ENCODE data around the gene AOPEP.

The AOPEP gene

DNA sequence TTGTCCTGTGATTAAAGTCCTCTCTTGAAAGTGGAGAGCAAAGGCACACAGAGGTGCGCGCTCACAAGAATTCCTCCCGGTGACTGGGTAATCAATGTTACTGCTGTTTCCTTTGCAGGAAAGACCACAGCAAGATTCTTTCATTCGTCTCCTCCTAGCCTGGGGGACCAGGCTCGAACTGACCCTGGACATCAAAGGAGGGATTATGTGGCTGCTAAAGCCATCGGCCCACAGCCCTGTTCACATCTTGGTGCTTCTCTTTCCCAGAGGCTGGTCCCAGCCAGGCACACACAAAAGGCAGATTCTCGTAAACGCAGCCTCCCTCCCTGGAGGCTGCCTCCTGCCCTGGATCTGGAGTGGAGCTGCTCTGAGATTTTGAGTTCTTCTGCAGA, 360.1 kb downstream of the AOPEP start:
- H3K36me3 ChIP-seq (ENCODE audit: control insufficient read depth, insufficient read depth, low read length), result no peaks in the 10 kb centered on the region
- H3K9me3 ChIP-seq (ENCODE audit: control insufficient read depth, low read length), result no peaks in the 10 kb centered on the region
- H3K4me3 ChIP-seq (ENCODE audit: low read depth, low read length), result no peak overlapping the region
- H3K4me1 ChIP-seq, result peaks cover 8% of the 10 kb centered on the region
- H3K27ac ChIP-seq, result no peak overlapping the region
- no peak overlapping the region for H3K4me2 ChIP-seq (ENCODE audit: low read length)
- TF ChIP-seq CTCF (IDR thresholded peaks at IDR 0.05), result no peak
- H3K79me2 ChIP-seq, result peaks cover 2% of the 10 kb centered on the region
- H2AFZ ChIP-seq, result no peak overlapping the region
- no peaks in the 10 kb centered on the region for H3K27me3 ChIP-seq (ENCODE audit: control insufficient read depth, insufficient read depth, low read length)
- no peak overlapping the region for H3K9ac ChIP-seq

DNA sequence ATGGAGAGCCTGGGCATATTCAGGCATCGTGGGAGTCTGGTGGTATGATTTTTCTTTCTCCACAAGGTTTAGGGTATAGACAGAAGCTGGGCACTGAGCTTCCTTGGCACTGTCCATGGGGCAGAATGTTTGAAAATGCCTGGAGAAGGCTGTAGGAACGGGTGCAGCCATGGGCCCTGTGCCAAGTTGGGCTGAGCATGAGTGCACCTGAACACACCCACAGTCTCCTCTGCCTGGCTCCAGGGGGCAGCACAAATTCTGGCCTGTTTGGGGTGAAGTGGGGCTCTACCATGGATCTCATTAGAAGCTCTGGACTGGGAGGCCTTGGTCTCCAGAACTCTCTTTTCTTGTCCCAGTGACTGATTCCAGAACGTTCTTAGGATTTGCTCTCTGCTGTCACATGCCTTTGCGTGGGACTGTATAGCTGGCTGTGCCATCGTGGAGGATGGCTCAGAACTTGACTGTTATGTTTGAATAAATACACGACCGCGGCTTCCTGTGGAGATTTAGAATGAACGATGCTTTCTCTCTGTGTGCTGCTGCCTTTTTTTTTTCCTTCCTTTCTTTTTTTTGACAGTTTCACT, 361.3 kb downstream of the AOPEP start:
- Histone ChIP-seq H3K9ac (no peak overlapping the region), H3K36me3 (ENCODE audit: control insufficient read depth, insufficient read depth, low read length) (no peaks in the 10 kb centered on the region), H3K4me1 (peaks cover 12% of the 10 kb centered on the region)

GRCh38 chr9:95088421-95089161, 362.1 kb downstream of the AOPEP start:
- Histone ChIP-seq H3K27ac (no peak overlapping the region), H3K4me1 (peaks cover 12% of the 10 kb centered on the region)

More for the DNA sequence above, 361.3 kb downstream of the AOPEP start:
- no peak overlapping the region for H2AFZ ChIP-seq
- no peak overlapping the region for H3K27ac ChIP-seq
- H3K27me3 ChIP-seq (ENCODE audit: control insufficient read depth, insufficient read depth, low read length), result no peaks in the 10 kb centered on the region
- peak overlapping the region; percentile 41 for H3K4me2 ChIP-seq (ENCODE audit: low read length)
- TF ChIP-seq CTCF (IDR thresholded peaks at IDR 0.05), result no peak
- H3K4me3 ChIP-seq (ENCODE audit: low read depth, low read length), result peak overlapping the region; percentile 11
- H3K9me3 ChIP-seq (ENCODE audit: control insufficient read depth, low read length), result no peaks in the 10 kb centered on the region
- H3K79me2 ChIP-seq, result no peaks in the 10 kb centered on the region

GRCh38 chr9:95089257-95090022, 362.9 kb downstream of the AOPEP start:
- peaks cover 12% of the 10 kb centered on the region for H3K4me1 ChIP-seq
- H3K36me3 ChIP-seq (ENCODE audit: control insufficient read depth, insufficient read depth, low read length), result no peaks in the 10 kb centered on the region
- H3K27me3 ChIP-seq (ENCODE audit: control insufficient read depth, insufficient read depth, low read length), result no peaks in the 10 kb centered on the region
- H3K9me3 ChIP-seq (ENCODE audit: control insufficient read depth, low read length), result no peaks in the 10 kb centered on the region
- no peaks in the 10 kb centered on the region for H3K79me2 ChIP-seq
- H3K4me3 ChIP-seq (ENCODE audit: low read depth, low read length), result no peak overlapping the region
- H3K9ac ChIP-seq, result no peak overlapping the region
- H3K27ac ChIP-seq, result no peak overlapping the region
- peak overlapping the region; percentile 43 for H3K4me2 ChIP-seq (ENCODE audit: low read length)
- no peak for TF ChIP-seq CTCF (IDR thresholded peaks at IDR 0.05)
- no peak overlapping the region for H2AFZ ChIP-seq

More at GRCh38 chr9:95088421-95089161, 362.1 kb downstream of the AOPEP start:
- no peaks in the 10 kb centered on the region for H3K36me3 ChIP-seq (ENCODE audit: control insufficient read depth, insufficient read depth, low read length)
- no peak for TF ChIP-seq CTCF (IDR thresholded peaks at IDR 0.05)
- no peak overlapping the region for H3K4me2 ChIP-seq (ENCODE audit: low read length)
- H3K9me3 ChIP-seq (ENCODE audit: control insufficient read depth, low read length), result no peaks in the 10 kb centered on the region
- H3K27me3 ChIP-seq (ENCODE audit: control insufficient read depth, insufficient read depth, low read length), result no peaks in the 10 kb centered on the region
- H3K9ac ChIP-seq, result no peak overlapping the region
- no peak overlapping the region for H2AFZ ChIP-seq
- H3K4me3 ChIP-seq (ENCODE audit: low read depth, low read length), result no peak overlapping the region
- no peaks in the 10 kb centered on the region for H3K79me2 ChIP-seq
